Skin epidermis (tissue), 12 donors: ENCODE data around the gene CMTR2.
"Not testable (repeated sequence)": the region's sequence is repeated elsewhere in the genome, so short reads cannot be mapped to it uniquely, and the experiment has no call there.

Source experiments
- H3K27ac ChIP-seq, 21 experiments: fragments of 200-600 bp; sonication (generic) in 11 of 21; one replicate each; pipeline ENCODE4 v1.5.0; 2020; ENCODE audit warnings: mild to moderate bottlenecking in 3 of 21, inconsistent platforms in 2 of 21, moderate library complexity in 2 of 21
- H3K4me3 ChIP-seq, 7 experiments: fragments of 200-600 bp; sonication (generic) in 2 of 7; one replicate each; pipeline ENCODE4 v1.5.0; 2020; ENCODE audit warnings: inconsistent platforms in 2 of 7, mild to moderate bottlenecking in 2 of 7, moderate library complexity in 1 of 7

CMTR2 gene, protein sequence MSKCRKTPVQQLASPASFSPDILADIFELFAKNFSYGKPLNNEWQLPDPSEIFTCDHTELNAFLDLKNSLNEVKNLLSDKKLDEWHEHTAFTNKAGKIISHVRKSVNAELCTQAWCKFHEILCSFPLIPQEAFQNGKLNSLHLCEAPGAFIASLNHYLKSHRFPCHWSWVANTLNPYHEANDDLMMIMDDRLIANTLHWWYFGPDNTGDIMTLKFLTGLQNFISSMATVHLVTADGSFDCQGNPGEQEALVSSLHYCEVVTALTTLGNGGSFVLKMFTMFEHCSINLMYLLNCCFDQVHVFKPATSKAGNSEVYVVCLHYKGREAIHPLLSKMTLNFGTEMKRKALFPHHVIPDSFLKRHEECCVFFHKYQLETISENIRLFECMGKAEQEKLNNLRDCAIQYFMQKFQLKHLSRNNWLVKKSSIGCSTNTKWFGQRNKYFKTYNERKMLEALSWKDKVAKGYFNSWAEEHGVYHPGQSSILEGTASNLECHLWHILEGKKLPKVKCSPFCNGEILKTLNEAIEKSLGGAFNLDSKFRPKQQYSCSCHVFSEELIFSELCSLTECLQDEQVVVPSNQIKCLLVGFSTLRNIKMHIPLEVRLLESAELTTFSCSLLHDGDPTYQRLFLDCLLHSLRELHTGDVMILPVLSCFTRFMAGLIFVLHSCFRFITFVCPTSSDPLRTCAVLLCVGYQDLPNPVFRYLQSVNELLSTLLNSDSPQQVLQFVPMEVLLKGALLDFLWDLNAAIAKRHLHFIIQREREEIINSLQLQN

DNA sequence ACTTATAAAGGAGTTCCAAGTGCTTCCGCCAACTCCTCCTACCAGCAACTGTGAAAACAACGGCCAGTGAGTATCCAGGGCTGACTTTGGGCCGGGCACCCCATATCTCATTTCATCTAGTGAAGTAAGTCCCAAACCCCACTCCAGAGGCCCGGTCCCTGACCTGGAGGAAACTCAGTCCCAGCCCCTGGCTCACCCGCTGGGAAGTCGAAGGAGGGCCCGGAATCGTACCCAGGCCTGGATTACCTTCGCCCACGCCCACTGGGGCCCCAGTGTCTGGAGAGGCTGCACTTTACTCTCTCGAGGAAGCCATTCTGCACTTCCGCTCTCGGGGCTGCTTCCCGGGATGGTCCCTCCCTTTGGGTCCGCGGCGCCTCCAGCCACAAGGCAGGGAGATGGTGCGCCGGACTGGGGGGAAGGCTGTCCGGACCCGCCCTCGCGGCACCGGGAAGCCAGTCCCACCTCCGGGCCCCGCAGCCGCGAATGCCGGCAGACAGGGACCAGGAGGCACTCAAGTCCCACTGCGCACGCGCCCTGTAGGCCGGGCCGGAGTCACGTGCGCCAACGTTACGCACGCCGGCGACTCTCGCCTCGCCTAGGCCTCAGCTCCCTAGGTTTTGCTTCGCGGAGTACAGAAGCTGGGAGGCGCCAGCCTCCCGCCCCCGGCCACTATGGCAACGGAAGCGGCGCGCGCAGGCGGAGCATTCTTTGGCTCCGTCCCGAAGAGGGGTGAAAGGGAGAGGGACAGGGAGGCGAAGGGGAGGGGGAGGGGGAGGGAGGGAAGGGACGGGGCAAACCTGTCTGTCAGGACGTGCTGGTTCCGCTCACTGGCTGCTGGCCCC, at the start of gene CMTR2:
Gene CMTR2 (minus strand): TSS at position 513 of the 842 bp plus-strand sequence. CDS start 3,482 bp downstream, outside the sequence.
- H3K27ac ChIP-seq, result peak within 1 kb of the TSS; percentile 70 to 98 (median 93)
- H3K4me3 ChIP-seq, result peak within 1 kb of the TSS; percentile 52 to 83 (median 65)

DNA sequence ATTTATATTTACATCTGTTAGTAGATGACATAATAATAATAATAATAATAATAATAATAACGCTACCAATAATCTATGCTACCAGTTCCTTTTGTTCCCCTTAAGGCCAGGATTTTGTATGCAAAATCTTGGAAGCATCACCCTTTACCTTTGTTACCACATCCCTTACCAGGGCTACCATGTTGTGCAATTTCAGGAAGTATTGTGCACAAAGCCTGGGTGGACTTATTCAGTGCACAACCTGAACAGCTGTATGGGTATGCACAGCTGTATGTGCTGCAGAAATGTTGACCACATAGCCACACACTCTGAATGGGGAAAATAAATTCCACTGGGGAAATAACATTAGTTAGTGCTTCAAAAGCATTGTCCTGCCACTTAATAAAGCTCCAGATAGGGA, 49.4 kb upstream of the CMTR2 start:
- no peak overlapping the region for H3K4me3 ChIP-seq
- H3K27ac ChIP-seq, result no peak overlapping the region

DNA sequence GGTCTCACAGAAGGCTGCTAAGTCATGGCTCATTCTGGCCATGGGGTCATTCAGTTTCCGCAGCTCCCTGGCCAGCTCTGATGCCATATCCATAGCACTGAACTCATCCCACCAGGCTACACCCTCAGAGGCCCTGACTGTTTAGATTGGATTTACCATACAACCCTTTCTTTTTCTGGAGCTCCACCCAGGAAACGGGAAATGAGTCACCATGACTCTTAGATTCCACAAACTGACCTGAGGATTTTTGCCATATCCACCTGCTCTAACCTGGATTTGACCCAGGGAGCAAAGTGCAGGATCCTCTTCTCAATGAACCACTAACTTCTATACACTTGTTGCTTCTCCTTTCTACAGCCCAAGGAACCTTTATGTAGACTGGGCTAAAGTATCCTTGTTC, 49.0 kb upstream of the CMTR2 start:
- Histone ChIP-seq H3K27ac (peak overlapping the region in 1 of 21 experiments; percentile 14), H3K4me3 (no peak overlapping the region)

DNA sequence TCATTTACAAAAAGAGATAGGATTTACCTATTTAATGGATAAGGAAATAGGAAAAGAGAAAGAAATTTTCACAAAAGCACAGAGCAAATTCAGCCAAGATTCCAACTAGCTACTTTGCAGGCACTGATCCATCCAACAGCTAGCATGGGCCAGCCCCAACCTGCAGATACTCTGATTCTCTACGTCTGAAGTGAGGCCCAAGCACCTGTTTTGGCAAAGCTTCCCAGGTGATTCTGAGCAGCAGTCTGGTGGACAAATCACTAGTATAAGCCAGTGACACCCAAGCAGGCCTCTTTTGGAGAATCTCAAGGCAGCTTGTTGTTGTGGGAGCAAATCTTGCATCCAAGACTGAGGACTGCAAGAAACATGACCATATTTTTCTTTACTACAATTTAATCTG, 48.4 kb upstream of the CMTR2 start:
- Histone ChIP-seq H3K27ac (peak overlapping the region in 1 of 21 experiments; percentile 14), H3K4me3 (no peak overlapping the region)

DNA sequence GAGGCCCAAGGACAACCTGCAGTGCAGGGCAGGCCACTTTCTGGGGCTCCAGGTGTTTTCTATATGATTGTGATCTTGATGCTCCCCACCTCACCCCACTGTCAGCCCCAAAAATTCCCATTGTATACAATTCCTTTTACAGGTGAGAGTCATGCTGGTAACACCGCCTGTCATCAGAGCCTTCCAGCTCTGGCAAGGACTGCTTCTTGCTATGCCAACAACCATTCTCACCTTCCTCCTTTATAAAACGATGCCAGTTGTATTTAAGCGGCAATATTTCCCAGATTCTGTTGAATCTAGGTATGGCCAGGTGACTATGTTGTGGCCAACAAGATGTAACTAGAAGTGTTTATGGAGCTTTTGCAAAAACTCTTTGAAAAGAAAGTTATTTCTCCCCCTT, 38.9 kb upstream of the CMTR2 start:
- H3K27ac ChIP-seq, result no peak overlapping the region
- H3K4me3 ChIP-seq, result no peak overlapping the region

DNA sequence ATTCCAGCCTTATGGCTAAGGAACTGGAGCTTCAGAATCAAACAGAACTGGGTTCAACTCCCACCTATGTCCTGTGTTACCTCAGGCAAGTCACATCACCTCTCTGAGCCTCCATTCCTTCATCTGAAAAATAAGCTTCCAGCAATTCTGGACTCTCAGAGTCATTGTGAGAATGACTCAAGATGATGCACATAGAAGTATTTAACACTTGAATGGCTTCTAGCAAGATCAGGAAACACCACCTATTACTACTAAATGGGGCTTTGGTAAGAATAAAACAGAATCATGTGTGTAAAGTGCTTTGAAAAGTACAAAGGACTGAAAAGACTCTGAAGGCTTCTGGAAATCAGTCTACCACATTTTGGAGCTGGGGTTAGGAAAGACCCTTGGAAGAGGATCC, 38.5 kb upstream of the CMTR2 start:
- no peak overlapping the region for H3K4me3 ChIP-seq
- H3K27ac ChIP-seq, result no peak overlapping the region

DNA sequence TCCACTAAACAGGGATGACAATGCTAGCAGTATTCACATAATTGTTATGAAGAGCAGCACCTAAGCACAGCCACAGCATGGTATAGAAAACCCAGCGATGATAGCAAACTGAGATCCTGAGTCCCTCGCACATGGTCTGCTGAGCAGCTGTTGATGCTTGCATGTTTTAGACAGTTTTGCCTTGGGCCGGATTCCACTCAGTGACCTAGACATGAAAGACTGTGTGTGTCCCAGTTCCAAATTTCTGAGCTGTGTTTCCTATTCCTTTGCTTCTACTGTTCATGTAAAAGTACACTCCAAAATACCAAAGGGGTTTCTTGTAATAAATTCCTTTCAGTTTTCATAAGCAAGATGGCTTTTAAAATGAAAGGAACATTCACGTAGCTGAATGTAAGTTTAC, 30.8 kb upstream of the CMTR2 start:
- Histone ChIP-seq H3K27ac (no peak overlapping the region), H3K4me3 (no peak overlapping the region)

DNA sequence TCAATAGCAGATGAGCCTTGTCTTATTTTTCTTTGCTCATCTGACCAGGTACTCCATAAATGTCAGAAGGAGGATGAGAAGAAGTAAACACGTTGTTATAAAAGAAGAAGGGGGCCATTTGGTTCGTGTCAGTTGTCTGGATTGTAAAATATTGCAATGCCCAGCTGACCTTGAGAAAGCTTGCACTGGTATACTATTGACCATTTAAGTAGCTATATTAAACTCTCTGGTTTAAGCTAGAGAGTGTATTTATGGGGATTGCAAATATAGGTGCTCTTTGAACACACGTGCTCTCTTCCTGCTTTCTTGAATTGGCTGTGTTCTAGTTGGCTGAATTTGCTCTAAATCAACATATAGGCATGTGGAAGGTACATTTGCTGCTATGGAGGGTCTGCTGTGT, 26.1 kb upstream of the CMTR2 start:
- no peak overlapping the region for H3K4me3 ChIP-seq
- no peak overlapping the region for H3K27ac ChIP-seq

DNA sequence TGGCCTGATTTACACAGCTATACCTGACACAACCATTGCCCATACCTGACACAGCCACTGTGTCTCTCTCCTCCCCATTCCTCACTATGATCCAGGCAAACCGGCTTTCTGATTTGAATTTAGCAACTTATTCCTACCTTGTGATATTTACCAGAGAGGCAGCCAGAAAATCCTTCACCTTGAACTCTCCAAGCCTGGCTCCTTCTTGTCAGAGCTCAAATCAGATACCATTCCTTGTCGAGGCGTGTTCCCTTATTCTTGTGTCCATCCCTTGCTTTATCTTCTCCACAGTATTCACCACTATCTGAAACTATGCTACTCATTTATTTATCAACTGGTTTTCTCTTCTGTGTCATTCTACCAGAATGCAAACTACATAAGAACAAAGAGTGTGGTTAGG, 24.4 kb upstream of the CMTR2 start:
- not testable (repeated sequence) for H3K4me3 ChIP-seq, H3K27ac ChIP-seq

DNA sequence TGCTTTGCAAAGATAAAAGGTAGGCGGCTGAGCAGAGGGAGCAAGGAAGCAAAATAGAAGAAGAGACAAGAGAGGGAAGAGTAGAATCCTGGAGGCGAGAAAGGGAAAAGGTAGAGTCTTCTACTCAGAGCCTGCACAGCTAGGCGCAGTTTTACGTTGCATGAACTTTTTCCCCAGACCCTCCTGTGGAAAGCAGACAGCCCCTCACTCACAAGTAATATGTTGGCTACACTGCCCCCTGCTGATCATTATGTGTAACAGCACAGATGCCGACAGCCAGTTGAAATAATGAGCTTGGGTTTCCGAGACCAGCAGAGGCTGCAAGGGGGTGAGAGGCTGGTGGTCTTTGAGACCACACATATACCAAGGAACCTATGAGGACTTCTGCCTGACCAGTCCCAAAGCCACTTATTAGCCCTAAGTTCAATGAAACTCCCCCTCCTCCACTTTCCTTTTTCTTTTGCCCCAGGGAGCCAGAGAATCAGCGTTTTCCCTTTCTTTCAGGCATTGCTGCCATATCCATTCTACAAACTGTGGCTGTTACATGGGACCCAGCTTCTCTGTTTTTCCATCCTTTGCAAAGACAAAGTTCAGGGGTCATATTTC, 22.5 kb upstream of the CMTR2 start:
- Histone ChIP-seq H3K27ac (no peak overlapping the region), H3K4me3 (no peak overlapping the region)

DNA sequence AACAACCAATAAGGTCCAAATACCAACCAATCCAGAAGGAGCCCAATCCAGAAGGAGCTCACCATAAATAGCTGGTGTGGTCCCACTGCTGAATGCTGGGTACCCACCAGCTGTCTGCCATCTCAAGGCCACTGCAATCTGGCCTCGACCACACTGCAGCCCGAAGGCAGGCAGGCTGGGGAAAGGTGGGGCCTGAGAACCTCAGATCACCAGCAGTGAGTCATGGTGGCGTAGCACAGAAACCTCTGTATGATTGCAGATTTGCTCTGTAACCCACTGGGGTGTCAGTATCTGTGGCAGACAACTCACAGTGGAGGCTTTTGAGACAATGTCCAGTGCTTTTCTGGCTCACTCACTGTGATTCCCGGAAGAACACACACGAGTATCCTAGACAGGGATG, 14.7 kb upstream of the CMTR2 start:
- no peak overlapping the region for H3K4me3 ChIP-seq
- no peak overlapping the region for H3K27ac ChIP-seq

DNA sequence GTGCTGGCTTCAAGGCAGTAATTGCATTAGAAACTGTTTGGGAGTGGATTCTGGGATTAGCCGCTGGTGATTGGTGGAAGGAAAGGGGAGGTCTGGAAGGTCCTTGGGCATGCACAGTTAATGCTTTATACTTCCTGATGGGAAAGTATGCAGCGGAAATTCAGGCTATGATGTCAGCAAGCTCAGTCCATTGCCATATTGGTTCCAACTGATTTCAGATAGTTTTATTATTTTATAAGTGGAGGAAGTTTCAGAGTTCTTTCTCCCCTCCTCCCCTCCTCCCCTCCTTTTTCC, 8.1 kb upstream of the CMTR2 start:
- Histone ChIP-seq H3K4me3 (no peak overlapping the region), H3K27ac (no peak overlapping the region)

DNA sequence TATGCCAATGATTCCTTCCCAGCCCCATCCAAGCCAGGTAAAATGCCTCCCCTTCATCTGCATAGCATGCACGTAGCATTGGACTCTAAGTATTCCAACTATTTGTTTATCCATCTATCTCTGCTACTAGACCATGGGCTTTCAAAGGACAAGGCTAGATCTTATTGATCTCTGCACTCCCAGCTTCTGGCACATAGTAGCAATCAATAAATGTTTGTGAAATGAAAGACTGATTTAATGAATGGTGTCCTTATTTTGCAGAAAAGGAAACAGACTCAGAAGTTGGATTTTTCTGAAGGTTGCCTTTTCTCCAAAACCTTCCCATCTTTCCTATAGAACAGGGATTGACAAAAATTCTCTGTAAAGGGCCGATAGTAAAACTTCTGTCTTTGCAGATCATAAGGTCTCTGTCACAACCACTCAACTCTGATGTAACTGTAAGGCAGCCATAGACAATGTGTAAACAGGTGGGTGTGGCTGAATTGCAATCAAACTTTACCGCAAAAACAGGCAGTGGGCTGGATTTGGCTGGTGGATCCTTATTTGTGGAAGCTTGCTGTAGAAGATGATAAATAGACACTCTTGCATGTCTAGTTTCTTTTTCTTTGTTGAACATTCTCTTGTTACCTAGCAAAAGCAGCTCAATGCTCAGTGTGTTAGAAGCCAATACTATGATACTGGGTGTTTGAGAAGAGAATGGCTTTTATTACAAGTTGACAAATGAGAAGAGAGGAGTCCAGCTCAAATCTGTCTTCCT, 7.6 kb upstream of the CMTR2 start:
- Histone ChIP-seq H3K4me3 (no peak overlapping the region), H3K27ac (no peak overlapping the region)

DNA sequence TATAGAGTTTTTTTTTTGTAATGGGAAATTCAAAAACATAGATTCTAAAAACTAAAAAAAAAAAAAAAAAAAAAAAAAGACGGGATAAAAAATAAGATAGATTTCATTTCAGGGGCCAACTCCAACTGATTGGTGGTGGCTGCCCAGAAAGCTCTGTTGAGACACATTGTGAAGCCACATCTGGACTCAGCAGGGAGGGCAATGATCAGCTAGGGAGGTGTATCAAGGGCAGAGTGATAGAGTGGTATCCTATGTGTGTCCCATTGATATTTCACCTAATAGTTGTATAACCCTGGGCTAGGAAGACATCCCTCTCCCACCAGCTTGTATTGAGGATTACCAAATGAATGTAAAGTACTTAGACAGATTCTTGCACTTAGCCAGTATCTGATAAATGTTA, 6.7 kb upstream of the CMTR2 start:
- Histone ChIP-seq H3K27ac (no peak overlapping the region), H3K4me3 (no peak overlapping the region)

DNA sequence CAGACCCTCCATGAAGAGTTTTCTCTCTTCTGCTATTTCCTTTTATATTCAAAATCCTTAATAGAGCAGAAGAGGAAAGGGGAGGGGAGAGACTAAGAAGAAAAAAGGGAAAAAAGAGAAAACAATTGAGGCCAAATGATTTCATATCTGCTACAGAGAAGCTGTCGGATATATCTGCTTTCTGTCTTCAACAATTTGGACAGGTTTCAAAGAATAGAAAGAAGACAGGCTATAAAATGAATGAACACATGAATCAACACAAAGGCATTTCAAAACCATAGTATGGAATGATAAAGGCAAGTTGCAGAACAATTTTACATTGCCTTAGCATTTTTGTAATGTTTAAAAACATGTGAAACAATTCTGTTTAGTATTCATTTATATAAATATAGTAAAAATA, 4.7 kb upstream of the CMTR2 start:
- H3K27ac ChIP-seq, result no peak overlapping the region
- H3K4me3 ChIP-seq, result no peak overlapping the region

DNA sequence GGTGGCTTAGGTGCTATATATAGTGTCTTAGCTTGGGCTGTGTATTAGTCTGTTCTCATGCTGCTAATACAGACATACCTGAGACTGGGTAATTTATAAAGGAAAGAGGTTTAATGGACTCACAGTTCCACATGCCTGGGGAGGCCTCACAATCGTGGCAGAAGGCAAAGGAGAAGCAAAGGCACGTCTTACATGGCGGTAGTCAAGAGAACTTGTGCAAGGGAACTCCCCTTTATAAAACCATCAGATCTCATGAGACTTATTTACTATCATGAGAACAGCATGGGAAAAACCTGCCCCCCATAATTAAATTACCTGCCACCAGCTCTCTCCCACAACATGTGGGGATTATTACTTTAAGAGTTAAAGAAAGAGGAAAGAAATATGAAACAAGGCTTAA, 2.9 kb upstream of the CMTR2 start:
- not testable (repeated sequence) for H3K4me3 ChIP-seq, H3K27ac ChIP-seq

DNA sequence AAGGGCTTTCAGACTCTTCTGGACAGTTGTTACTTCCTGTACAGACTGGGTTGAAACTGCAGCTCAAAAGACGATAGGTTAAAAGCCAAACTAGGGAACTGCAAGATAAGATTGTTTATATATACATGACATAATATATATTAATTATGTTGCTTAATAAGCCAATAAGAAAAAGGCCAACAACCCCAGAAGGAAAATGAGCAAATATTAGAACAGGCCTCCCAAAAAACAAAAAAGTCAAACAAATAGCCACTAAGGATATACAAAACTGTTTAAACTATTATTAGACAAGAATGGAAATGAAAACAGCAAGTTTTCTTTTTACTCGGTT, 495 bp upstream of the CMTR2 start:
- Histone ChIP-seq H3K4me3 (peak overlapping the region; percentile 52 to 83 (median 65)), H3K27ac (peak overlapping the region; percentile 3 to 98 (median 93))

DNA sequence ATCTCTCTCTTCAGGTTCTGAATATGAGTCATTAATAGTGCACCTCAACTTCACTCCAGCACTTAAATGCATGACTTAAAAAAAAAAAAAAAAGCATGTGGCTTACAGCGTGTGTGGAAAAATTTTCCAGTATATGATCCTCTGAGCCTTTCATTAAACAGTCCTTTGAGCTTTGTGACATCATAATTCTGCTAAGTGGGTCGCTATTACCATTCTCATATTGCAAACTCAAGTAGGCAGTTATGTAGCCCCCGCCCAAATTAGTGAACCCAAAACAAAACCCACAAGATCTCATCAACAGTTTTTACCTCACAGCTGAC, 672 bp downstream of the CMTR2 start:
- peak overlapping the region; percentile 52 to 83 (median 65) for H3K4me3 ChIP-seq
- peak overlapping the region; percentile 70 to 98 (median 93) for H3K27ac ChIP-seq

DNA sequence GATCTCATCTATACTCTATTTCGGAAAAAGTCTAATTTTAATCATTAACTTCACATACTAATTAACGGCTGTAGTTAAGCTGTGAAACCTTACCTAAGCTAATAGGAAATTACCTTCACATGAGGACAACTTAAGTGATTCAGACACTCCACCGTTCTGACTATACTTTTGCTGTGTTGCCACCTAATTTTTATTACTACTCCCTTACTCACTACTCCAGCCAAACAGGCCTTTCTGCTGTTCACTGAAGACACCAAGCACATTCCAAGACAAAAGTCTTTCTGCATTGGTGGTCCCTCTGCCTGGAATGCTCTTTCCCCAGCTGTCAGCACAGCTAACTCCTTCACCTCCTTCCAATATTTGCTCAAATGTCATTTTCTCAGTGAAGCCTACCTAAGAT, 1.3 kb downstream of the CMTR2 start:
- H3K27ac ChIP-seq, result peak overlapping the region in 8 of 21 experiments; percentile 11 to 98 (median 94)

DNA sequence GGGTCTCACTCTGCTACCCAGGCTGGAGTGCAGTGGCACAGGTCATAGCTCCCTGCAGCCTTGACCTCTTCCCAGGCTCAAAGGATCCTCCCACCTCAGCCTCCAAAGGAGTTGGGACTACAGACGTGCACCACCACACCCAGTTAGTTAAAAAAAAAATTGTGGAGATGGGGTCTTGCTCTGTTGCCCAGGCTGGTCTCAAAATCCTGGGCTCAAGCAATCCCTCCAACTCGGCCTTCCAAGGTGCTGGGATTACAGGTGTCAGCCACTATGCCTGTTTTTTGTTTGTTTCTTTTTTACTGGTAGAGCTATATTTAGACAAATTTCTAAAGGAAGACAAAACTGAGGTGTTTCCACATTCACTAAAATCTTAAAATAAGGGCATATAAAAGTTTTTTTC, 1.7 kb downstream of the CMTR2 start:
- Histone ChIP-seq H3K4me3 (no peak overlapping the region), H3K27ac (peak overlapping the region in 1 of 21 experiments; percentile 34)

More for the DNA sequence above, 1.3 kb downstream of the CMTR2 start:
- peak overlapping the region in 5 of 7 experiments; percentile 59 to 83 (median 72) for H3K4me3 ChIP-seq
